Neural cell (in vitro differentiated cells): ENCODE results near the gene ING5.

ENCODE experiments used
- MXI1 ChIP-seq: fragments of 450-650 bp; conservative IDR thresholded peaks from 2 replicates; pipeline ENCODE4 v1.6.1; 2014; ENCODE audit warnings: antibody characterized with exemption, mild to moderate bottlenecking; ENCODE audit not compliant: poor library complexity, severe bottlenecking
- TAF1 ChIP-seq: IDR thresholded peaks from 2 replicates; pipeline ENCODE4 v1.6.1; 2012; ENCODE audit warnings: low read depth
- TF ChIP-seq, protein P1 (sequence below): fragments of 450-650 bp; IDR thresholded peaks from 2 replicates; pipeline ENCODE4 v1.5.1; 2014; ENCODE audit warnings: antibody characterized with exemption, mild to moderate bottlenecking, moderate library complexity; ENCODE audit not compliant: poor library complexity, severe bottlenecking
- TF ChIP-seq, protein P2 (sequence below): IDR thresholded peaks from 2 replicates; pipeline ENCODE4 v1.6.1; 2012; ENCODE audit warnings: borderline replicate concordance

DNA sequence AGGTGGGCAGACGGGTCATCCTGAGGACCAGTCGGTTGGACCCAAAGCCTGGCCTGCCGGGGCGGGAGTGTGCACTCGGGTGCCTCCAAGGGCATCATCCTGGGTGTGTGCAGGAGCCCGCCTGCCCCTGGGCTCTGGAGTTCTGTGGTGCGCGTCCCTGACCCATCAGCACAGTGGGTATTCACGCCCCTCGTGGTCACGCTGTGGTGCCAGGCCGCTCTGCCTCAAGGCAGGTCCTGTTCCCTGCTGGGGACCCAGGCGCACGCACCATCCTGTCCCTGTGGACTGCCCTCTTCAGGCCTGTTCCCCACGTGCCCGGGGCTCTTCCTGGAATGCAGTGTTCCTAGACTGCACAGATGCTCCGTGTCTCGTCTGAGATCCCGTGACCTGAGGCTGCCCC lies 18.3 kb downstream of the ING5 start:
- TF ChIP-seq, protein P1, sequence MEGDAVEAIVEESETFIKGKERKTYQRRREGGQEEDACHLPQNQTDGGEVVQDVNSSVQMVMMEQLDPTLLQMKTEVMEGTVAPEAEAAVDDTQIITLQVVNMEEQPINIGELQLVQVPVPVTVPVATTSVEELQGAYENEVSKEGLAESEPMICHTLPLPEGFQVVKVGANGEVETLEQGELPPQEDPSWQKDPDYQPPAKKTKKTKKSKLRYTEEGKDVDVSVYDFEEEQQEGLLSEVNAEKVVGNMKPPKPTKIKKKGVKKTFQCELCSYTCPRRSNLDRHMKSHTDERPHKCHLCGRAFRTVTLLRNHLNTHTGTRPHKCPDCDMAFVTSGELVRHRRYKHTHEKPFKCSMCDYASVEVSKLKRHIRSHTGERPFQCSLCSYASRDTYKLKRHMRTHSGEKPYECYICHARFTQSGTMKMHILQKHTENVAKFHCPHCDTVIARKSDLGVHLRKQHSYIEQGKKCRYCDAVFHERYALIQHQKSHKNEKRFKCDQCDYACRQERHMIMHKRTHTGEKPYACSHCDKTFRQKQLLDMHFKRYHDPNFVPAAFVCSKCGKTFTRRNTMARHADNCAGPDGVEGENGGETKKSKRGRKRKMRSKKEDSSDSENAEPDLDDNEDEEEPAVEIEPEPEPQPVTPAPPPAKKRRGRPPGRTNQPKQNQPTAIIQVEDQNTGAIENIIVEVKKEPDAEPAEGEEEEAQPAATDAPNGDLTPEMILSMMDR = no peak
- TF ChIP-seq, protein P2, sequence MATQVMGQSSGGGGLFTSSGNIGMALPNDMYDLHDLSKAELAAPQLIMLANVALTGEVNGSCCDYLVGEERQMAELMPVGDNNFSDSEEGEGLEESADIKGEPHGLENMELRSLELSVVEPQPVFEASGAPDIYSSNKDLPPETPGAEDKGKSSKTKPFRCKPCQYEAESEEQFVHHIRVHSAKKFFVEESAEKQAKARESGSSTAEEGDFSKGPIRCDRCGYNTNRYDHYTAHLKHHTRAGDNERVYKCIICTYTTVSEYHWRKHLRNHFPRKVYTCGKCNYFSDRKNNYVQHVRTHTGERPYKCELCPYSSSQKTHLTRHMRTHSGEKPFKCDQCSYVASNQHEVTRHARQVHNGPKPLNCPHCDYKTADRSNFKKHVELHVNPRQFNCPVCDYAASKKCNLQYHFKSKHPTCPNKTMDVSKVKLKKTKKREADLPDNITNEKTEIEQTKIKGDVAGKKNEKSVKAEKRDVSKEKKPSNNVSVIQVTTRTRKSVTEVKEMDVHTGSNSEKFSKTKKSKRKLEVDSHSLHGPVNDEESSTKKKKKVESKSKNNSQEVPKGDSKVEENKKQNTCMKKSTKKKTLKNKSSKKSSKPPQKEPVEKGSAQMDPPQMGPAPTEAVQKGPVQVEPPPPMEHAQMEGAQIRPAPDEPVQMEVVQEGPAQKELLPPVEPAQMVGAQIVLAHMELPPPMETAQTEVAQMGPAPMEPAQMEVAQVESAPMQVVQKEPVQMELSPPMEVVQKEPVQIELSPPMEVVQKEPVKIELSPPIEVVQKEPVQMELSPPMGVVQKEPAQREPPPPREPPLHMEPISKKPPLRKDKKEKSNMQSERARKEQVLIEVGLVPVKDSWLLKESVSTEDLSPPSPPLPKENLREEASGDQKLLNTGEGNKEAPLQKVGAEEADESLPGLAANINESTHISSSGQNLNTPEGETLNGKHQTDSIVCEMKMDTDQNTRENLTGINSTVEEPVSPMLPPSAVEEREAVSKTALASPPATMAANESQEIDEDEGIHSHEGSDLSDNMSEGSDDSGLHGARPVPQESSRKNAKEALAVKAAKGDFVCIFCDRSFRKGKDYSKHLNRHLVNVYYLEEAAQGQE = no peak
- TF ChIP-seq TAF1 = no peak
- no peak for TF ChIP-seq MXI1
